Bronchial epithelial cell (primary cell): ENCODE data around the gene SMAD3. TPM values are rescaled to one million over a fixed set of nuclear protein-coding genes. Genes with fewer than 3 reads are reported as not detected.
A peak's percentile ranks its signal among the peaks of the same experiment; 100 is the strongest.

Source experiments
- DNase-seq: peaks from one replicate; pipeline ENCODE4 v3.0.0-alpha.2; 2010; ENCODE audit warnings: low read depth
- FAIRE-seq: peaks from 2 replicates; lab custom pipeline; 2011; peaks lifted over from hg19 to GRCh38; lab: Jason Lieb, UNC
- H3K27me3 ChIP-seq: 2 replicates; pipeline ENCODE4 v1.5.1; 2011; ENCODE audit warnings: low read length; ENCODE audit not compliant: control insufficient read depth, insufficient read depth
- H3K36me3 ChIP-seq: 2 replicates; pipeline ENCODE4 v1.5.1; 2011; ENCODE audit warnings: low read length; ENCODE audit not compliant: control insufficient read depth, insufficient read depth
- H3K4me3 ChIP-seq: 2 replicates; pipeline ENCODE4 v1.5.1; 2011; ENCODE audit warnings: mild to moderate bottlenecking, low read depth, low read length, control low read depth
- CTCF ChIP-seq: IDR thresholded peaks from 2 replicates; pipeline ENCODE4 v1.5.1; 2011; ENCODE audit warnings: mild to moderate bottlenecking, moderate library complexity, low read length, control low read depth, inconsistent platforms; ENCODE audit not compliant: insufficient read depth, severe bottlenecking
- total RNA-seq: library from RNA; depleted of rRNA; stranded (reverse); fragments of >200 nt; gene quantifications from 2 replicates; pipeline ENCODE4 v1.2.1, GENCODE V29; 2014

The SMAD3 gene
- total RNA-seq, 1 donor from 2014 or later, result 9.5 TPM

- Histone ChIP-seq H3K4me3 (no peak overlapping the region), H3K27me3 (no peaks in the 10 kb centered on the region), H3K36me3 (peaks cover 5% of the 10 kb centered on the region)
- FAIRE-seq, result no peak
- no peak for DNase-seq
- no peak for TF ChIP-seq CTCF
Measured at GRCh38 chr15:67144609-67145311, 79.4 kb downstream of the SMAD3 start.

DNA sequence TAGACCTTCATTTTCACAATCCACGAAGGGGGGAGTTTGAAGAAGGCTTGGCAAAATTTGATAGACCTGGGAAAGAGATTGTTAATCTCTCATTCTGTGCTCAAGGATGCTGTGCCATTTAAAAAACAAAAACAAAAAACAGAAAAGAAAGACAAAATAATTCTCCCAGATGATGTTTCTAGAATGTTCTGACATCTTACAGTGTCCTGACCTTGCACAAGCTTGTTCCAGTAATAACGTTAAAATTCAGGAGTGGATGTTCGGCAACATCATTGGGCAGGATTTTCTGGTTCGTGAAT lies 79.9 kb downstream of the SMAD3 start:
- Histone ChIP-seq H3K27me3 (no peaks in the 10 kb centered on the region), H3K36me3 (peaks cover 5% of the 10 kb centered on the region), H3K4me3 (no peak overlapping the region)
- FAIRE-seq, result no peak
- DNase-seq, result no peak
- no peak for TF ChIP-seq CTCF

DNA sequence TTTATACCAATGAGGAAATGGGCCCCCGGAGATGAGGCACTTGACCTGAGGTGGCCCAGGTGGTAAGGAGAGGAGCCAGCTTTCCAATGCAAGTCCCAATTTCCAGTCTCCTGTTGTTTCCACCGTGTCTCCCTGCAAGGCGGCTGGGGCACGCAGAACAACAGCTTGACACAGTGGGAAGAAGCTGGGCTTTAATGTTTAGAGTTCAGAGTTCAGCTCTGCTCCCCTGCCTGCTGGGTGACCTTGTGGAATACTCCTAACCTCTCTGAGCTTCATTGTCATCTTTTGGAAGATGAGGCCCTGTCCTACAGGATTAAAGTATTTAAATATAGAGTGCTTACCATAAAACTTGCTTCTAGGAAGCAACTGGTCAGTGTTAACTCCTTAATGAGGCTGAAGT lies 80.3 kb downstream of the SMAD3 start:
- Histone ChIP-seq H3K4me3 (no peak overlapping the region), H3K36me3 (peaks cover 2% of the 10 kb centered on the region), H3K27me3 (no peaks in the 10 kb centered on the region)
- FAIRE-seq (no peak), DNase-seq (no peak)
- TF ChIP-seq CTCF, result no peak

DNA sequence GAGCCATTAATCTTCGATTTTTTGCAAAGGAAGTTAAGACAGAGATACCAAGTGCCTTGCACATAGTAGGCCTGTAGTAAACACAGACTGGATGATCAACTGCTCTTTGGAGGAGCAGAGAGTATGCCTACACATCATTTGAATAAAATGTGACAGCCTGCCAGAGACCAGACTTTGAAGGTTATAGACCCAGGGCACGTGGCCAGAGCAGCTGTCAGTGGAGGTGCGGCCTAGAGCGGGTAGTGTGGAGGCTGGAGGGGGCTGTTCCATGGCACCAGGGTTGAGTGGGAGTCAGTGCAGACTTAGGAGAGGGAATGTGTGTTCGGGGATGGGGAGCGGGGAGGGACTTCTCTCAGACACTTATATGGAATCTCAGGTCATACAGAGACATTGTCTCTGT lies 80.8 kb downstream of the SMAD3 start:
- no peaks in the 10 kb centered on the region for H3K27me3 ChIP-seq
- TF ChIP-seq CTCF, result no peak
- FAIRE-seq, result no peak
- H3K36me3 ChIP-seq, result peaks cover 2% of the 10 kb centered on the region
- DNase-seq, result peak; percentile 56
- no peak overlapping the region for H3K4me3 ChIP-seq

GRCh38 chr15:67146875-67147381 lies 81.5 kb downstream of the SMAD3 start:
- FAIRE-seq, result no peak
- H3K4me3 ChIP-seq, result no peak overlapping the region
- no peak for TF ChIP-seq CTCF
- peak; percentile 98 for DNase-seq
- H3K36me3 ChIP-seq, result peaks cover 2% of the 10 kb centered on the region
- H3K27me3 ChIP-seq, result no peaks in the 10 kb centered on the region
